NCI-H1105 treated with DMSO at 0.1 percent for 48 hours (cell line): Measurements from ENCODE around the gene PLXNA4.

Experiments
- DNase-seq: peaks from one replicate; lab custom pipeline; 2025; lab: John Stamatoyannopoulos, UW

PLXNA4 gene

DNA sequence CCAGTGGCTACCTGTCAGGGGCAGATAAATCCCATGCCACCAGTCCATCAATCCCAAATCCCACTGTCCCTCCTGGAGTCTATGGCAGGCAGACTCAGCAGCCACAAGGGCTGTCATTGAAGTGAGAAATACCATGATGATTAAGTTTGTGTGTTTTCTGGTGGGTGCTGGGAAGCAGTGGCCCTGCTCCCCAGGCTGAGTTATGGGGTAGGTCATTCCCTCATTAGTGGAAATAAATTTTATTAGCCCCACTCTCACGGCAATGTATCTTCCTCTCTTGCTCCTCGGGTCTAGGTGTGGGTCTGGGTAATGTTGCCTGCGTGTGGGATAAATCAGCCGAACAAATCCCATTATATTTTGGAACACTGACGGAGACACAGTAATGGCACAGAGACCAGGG, 76.8 kb downstream of the PLXNA4 start:
- DNase-seq = no peak

DNA sequence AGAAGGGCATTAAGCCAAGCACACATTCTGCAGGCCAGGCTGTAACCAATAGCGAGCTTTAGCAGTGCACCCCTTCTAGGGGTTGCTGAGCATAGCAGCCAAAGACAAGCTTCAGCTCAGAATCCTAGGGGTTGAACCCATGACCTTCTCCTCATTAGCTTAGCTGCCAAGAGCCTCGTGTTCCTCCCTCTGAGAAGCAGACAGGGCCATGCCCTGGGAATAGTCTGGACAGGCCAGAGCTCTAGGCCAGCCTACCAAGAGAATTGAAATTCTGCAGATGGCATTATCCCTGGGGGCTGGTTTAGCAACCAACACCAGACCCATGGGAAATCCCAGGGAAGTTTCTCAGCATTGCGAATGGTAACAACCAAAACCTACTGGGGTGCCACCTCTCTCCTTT, 77.2 kb downstream of the PLXNA4 start:
- no peak for DNase-seq

- DNase-seq = no peak
These were observed 78.0 kb downstream of the PLXNA4 start for GRCh38 chr7:132498319-132498718.

DNA sequence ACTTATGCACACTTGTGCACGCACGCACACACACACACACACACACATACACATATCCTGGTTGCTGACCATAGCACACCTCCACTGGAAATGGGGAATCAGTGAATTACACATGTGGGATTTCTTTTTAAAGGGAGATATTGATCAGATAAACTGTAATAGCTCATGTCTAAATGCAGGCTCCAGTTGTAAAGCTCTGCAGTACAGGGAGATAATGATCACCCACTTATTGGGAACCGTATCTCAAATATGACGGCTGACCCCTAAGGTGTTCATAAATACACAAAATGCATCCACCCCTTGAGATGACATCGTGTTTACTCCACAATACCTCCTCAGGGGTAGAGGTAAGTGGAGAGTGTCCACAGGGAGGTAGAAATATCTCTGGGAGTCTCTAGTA, 79.2 kb downstream of the PLXNA4 start:
- no peak for DNase-seq

DNA sequence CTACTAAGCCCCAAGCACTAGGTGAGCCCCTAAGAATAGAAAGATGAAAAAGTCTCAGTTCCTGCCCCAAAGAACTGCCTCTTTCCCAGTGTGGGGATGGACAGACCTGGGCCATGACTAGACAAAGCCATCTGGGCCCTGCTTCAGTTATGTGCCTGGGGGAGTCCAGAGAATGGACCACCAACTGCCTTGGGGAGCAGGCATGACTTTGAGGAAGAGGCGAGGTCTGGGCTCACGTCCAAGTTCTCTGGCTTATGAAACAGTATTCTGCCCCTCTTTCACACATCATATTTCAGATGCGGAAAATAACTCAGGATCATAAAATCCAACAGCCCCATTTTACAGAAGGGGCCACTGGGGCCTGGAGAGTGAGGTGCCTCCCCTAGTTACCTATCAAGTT, 80.3 kb downstream of the PLXNA4 start:
- no peak for DNase-seq

DNA sequence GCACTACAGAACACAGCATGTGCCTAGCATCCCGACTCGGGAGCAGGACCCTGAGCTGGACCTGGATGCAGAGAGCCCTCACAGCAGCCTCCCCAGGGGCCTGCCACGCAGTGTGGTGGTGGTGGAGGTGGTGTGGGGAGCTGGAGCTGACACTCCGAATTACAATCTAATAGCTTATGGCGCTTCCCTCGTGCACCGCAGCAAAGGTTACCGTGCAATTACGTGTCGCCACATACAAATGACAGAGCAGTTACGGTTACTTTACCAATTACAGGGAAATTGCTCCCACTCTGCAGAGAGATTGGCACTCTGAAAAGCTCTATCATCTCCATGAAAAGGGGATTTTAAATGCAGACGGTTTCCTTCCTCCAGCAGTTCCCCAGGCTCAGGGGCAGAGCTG, 81.8 kb downstream of the PLXNA4 start:
- DNase-seq = no peak

GRCh38 chr7:132492823-132493445, 83.3 kb downstream of the PLXNA4 start:
- DNase-seq = no peak

GRCh38 chr7:132491391-132491945, 84.8 kb downstream of the PLXNA4 start:
- DNase-seq = no peak

DNA sequence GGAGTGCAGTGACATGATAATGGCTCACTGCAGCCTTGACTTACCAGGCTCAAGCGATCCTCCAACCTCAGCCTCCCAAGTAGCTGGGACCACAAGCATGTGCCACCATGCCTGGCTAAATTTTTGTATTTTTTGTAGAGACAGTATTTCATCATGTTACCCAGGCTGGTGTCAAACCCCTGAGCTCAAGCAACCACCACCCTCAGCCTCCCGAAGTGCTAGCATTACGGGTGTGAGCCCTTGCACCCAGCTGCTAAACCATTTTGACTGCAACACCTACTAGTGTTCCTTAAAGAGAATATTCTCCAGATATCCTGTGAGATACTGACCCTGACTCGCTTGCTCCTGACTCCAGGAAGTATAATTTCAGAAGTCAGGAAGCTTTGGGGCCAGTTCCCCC, 85.8 kb downstream of the PLXNA4 start:
- DNase-seq = no peak

DNA sequence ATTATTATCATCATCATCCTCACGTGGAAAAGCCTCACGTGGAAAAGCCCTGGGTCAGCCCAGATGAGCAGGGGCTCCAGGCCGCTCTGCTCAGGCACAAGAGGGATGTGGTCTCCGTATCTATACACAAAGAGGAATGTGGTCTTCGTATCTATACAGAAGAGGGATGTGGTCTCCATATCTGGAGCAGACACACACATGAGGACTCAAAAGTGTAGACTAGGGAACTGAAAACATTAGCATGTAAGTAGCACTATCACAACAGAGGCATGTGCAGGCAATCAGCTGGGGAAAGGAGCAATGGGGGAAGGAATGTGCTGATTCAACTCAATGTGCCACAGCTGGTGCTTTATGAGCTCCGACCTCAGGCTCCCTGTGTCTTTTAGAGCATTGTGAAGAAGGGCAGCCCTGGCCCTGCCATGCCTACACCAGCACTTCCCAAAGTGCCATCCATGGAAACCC, 86.5 kb downstream of the PLXNA4 start:
- no peak for DNase-seq

DNA sequence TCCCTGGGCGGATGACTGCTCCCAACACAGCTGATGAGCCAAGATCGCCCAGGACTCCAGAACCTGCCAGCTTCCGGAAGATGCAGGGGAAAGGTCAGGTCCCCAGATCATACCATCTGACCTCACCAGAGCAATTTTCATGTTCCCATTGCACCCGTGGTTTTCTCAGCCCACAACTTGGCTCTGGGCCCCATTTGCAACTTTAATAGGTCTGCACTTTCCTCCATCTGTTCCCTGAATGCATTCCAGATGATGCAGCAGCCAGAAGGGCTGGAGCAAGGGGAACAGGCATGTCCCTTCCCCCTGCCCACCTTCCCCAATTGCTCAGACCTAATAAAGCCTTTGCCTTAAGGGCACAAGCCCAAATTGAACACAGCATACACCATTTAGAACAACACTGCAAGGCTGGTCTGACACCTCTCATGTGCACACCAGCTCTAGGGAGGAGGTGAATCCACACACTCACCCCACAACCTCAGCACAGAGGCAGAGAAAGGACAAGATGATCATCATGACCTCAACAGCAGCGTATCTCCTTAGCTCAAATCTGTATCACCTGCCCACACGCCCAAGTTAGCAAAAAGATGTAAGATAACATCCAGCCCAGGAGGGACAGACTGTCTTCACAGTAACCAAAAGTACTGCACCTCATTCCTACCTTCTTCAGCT, 87.5 kb downstream of the PLXNA4 start:
- DNase-seq = no peak

DNA sequence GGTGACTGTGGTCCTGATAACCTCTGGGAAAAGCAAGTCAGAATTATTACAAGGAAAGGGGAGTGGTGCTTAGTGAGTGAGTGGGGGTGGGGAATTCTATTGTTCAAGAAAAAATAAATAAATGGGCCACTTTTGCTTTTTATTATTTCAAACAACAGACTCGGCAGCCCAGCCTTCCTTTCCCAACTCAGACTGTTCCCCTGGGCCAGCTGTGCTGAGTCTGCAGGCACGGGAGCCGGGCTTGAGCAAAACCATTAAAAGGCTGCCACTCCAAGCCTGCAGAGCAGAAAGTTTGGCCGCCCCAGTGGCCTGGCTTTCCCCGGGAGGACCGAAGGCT, 90.0 kb downstream of the PLXNA4 start:
- DNase-seq = no peak

- no peak for DNase-seq
These were observed 90.5 kb downstream of the PLXNA4 start for GRCh38 chr7:132485600-132486273.

DNA sequence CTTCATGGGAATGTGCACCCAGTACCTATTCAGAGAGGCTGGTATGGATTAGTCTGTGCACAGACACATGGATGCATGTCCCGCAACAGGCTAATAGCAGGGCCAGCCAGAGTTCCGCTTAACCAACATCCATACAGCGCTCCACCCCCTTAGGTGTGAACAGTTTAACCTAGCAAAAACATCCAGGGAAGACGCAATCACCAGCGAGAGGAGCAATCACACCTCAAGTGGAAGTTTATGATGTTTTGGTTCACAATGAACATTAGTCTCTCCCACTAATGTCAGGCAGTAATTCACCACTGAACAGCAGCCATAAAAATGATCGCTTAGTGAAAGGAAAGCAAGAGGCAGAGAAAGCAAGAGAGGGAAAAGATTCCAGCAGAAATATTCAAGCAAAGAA, 91.1 kb downstream of the PLXNA4 start:
- no peak for DNase-seq

- no peak for DNase-seq
These were observed 93.4 kb downstream of the PLXNA4 start for GRCh38 chr7:132482866-132483265.

DNA sequence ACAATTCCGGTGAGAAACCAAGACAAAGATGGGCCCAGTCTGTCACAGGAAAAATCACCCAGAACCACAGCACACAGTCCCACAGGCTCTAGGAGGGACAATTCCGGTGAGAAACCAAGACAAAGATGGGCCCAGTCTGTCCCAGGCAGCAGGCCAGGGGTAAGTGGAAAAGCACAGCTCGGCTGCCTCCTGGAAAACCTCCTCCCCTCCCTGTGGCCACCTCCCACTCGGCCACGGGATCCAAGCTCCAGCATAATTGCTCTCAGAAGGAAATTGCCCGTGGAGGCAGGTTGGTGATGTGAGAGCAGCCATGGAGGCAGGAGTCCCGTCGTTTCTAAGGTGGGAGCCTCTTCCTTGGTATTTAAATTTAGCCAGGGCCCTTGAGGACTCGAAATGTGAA, 95.7 kb downstream of the PLXNA4 start:
- DNase-seq = no peak

DNA sequence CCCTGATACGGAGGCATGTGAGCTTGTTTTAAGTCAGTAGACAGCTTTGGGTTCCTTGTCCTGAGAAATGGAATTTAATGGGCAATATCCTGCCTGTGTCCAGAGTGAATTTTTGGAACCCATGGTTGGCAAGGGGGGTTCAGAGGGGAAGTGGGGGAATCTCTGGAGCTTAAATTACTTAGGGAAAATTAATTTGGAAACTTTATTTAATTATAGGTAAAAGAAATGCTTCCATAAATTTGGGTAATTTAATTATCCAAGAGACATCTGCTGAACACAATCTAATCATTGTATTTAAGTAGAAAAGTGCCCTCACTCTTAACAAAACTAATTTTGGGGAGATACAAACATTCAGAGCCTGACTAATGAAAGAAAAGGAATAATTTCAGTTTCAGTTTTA, 99.7 kb downstream of the PLXNA4 start:
- no peak for DNase-seq

DNA sequence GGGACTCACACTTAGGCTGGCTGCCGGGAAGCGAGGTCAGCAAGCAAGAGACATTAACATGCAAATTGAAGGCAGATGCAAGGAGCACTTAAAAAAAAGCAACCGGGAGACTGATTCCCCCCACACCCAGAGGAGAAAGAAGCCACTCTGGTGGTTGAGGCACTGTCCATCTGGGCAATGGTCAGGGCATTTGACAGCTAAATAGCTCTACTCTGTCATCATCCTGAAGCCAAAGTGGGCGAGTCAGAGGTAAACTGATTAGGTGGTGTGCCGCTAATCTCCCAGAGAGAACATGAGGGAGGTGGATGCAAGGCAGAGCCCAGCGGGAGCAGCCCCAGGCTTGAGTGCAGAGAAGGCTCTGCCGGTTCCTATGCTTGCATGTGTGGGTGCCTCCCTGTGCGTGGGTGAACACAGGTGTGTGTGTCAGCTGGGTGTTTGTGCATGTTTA, 100.6 kb downstream of the PLXNA4 start:
- no peak for DNase-seq

DNA sequence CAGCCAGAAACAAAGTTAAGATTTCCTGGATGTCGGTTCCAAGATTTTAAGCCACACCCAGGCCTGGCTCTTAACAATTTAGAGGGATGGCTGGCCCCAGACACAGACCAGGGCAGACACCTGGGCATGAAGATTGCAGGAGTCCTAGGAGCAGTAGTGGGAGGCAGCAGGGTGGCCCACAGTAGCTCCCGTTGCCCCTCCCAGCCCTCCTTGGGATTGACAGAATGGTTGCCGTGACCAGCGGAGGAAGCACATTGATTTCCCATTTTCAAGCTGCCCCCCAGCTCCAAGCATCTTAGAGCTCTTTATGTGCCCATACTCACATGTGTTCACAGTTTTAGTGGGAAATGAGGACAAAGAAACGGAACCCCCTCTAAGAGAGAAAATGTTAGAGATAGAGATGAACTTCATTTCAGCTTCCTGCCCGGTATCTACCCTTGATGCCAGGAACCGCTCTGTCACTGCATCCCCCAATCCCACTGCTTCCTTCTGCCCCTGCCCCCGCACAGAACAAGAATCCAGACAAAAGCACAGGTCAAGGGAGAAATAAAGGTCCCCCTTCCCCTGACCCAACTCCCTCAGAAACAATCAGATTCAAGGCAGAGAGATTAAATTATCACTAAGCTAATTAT, 101.1 kb downstream of the PLXNA4 start:
- no peak for DNase-seq

GRCh38 chr7:132472463-132473120, 103.7 kb downstream of the PLXNA4 start:
- no peak for DNase-seq

DNA sequence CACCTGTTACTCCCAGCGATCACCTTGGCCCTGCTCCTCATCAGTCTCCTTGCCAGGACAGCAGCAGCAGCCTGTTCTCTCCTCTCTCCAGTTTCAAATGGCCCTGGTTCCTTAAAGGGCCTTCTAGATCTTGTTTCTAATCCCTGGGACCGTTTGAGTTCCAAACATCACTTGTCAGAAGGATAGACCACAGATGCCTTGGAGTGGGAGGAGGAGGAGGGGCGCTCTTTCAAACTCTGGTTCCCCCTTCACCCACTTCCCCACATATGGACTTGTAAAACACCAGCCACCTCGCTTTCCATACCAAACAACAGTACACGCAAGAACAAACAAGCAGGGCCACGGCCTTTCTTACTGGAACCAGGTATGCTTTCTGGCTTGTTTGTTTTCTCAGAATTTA, 104.8 kb downstream of the PLXNA4 start:
- no peak for DNase-seq

DNA sequence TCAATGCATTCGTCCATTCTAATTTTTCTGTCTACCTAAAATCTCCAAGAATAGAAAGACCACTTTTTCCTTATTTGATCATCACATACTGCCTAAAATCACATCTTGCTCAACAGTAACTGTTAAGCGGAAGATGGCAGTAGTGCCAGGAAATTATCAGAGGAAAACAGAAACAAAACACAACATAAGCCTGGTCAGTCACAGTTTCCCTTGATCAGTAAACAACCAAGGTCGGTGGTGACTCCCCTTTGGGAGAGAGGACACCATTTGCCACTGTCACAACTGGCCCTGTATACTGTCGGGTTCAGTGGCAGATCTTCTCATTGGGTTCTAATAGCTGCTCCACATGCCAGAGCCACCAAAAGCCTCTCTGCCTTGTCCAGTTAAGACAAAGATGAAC, 106.6 kb downstream of the PLXNA4 start:
- DNase-seq = no peak
